Measurements from ENCODE around the gene IL17C.

IL17C gene

DNA sequence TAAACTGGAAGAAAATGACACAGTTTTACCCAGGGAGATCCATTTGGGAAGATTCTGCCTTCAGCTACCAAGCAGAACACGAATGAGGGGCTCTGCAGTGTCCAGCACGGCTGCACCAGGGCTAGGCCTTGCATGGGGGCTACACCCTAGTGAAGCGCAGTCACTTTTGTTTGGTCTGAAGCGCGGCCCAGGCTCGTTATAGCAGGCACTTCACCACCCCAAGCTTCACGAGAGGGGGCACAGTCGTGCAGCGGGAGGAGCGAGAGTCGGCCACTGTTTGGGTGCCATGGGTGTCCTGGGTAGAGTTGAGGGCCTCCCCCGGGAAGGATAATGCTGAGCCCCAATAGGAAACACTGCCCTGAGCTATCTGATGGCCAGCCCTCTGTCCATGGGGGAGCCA is 21.6 kb upstream of the IL17C start:
- Histone ChIP-seq H4K20me1 (ENCODE audit: control insufficient read depth, insufficient read depth, low read depth, low read length) (no peaks in the 10 kb centered on the region), H3K36me3 (ENCODE audit: control insufficient read depth, low read length) (peaks cover 73% of the 10 kb centered on the region), H3K9me2 (replicated peaks; ENCODE audit: control insufficient read depth, low read length) (no peaks in the 10 kb centered on the region), H3K79me2 (ENCODE audit: control insufficient read depth, low read length) (peaks cover 74% of the 10 kb centered on the region), H3K4me3 (ENCODE audit: low read length) (no peak overlapping the region), H3F3A (ENCODE audit: control insufficient read depth, insufficient read depth) (no peaks in the 10 kb centered on the region), H3K4me2 (ENCODE audit: low read length) (no peak overlapping the region), H3K9me3 (ENCODE audit: control insufficient read depth, insufficient read depth, low read length) (no peaks in the 10 kb centered on the region), H3K27ac (ENCODE audit: low read depth, low read length) (no peak overlapping the region), H3K27me3 (ENCODE audit: control insufficient read depth, low read length) (no peaks in the 10 kb centered on the region), H3K4me1 (ENCODE audit: control insufficient read depth, low read length) (no peaks in the 10 kb centered on the region)
- TF ChIP-seq CTCF (IDR thresholded peaks at IDR 0.05; ENCODE audit: low read depth, low read length, poor library complexity, severe bottlenecking): no peak
- no peak for TF ChIP-seq EZH2phosphoT487 (IDR thresholded peaks at IDR 0.05; ENCODE audit: borderline replicate concordance, low read length)

DNA sequence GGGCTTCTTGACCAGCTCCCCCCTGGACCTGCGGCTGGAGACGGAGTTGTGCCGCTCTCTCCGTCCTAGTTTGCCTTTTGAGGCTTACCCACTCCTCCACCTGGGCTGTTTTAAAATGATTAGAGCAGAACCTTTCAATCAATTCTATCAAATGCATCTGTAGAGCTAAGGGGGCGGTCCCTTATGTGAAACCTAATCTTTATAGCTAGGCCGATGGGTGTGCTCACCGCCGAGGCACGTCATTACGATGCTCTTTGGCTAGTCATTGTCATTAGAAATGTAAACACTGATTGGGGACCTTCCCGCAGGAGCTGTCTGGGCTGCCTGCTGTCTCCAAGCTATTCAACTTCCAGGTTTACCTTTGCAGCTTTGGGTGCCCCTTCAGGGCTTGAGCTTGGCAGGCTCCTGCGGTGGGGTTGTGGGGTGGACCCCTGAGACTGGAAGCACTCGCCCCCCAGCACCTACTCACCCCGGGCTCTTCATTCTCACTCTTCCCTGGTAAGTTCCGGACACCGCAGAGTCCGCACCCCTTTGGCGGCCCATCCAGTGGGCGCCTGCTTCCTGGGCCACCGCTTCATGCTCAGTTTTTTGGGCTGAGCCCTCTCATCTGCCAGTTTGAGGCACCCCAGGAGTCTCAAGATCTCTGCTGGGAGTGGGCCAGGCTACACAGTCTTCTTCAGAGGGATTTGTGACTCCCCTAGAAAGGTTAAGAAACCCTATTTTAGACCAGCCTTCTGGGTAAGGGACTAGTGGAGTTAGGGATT is 20.9 kb upstream of the IL17C start:
- H3K4me1 ChIP-seq (ENCODE audit: control insufficient read depth, low read length): no peaks in the 10 kb centered on the region

DNA sequence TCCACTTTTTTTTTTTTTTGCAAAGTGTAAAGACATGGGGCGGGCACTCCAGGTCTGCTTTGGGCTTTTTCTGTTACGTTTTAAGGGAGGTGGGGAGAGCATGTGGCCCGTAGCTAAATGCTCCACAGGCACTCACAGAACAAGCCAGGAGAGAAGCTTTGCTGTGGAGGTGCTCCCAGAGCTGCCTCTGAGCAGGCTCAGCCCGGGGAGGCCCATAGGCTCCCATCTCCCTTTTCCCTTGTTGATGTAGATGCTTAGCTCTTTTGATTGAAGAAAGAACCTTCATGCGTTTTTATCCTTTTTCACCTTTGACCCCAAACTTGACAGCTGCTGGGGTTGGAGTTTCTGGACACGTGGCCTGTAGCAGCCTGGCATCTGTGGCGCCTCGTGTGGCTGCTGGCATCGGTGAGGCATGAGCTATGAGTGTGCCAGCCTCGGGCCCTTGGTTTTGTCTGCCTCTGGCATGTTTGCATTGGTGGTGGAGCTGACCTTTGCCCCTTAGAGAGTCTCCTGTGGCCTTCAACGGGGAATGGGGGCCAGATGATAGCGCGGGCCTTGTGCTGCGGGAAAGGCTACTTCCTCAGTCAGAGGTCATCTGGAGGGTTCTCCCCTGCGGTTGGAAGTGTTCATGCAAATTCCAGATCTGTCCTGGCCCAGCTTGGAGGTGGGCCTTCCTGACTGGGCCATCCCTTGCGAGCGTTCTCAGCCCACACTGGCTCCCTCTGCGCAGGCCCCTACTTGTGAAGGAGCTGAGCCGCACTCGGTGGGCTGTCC is 20.0 kb upstream of the IL17C start:
- Histone ChIP-seq H3K27ac (ENCODE audit: low read depth, low read length) (no peak overlapping the region), H4K20me1 (ENCODE audit: control insufficient read depth, insufficient read depth, low read depth, low read length) (no peaks in the 10 kb centered on the region), H3K9me2 (replicated peaks; ENCODE audit: control insufficient read depth, low read length) (no peaks in the 10 kb centered on the region), H3K4me1 (ENCODE audit: control insufficient read depth, low read length) (no peaks in the 10 kb centered on the region), H3K27me3 (ENCODE audit: control insufficient read depth, low read length) (no peaks in the 10 kb centered on the region), H3K4me3 (ENCODE audit: low read length) (no peak overlapping the region), H3K9me3 (ENCODE audit: control insufficient read depth, insufficient read depth, low read length) (no peaks in the 10 kb centered on the region), H3K36me3 (ENCODE audit: control insufficient read depth, low read length) (peaks cover 79% of the 10 kb centered on the region), H3F3A (ENCODE audit: control insufficient read depth, insufficient read depth) (no peaks in the 10 kb centered on the region), H3K79me2 (ENCODE audit: control insufficient read depth, low read length) (peaks cover 68% of the 10 kb centered on the region), H3K4me2 (ENCODE audit: low read length) (no peak overlapping the region)
- no peak for TF ChIP-seq EZH2phosphoT487 (IDR thresholded peaks at IDR 0.05; ENCODE audit: borderline replicate concordance, low read length)
- TF ChIP-seq CTCF (IDR thresholded peaks at IDR 0.05; ENCODE audit: low read depth, low read length, poor library complexity, severe bottlenecking): no peak

More for the DNA sequence above, 20.9 kb upstream of the IL17C start:
- no peak overlapping the region for H3K4me3 ChIP-seq (ENCODE audit: low read length)
- H3K9me3 ChIP-seq (ENCODE audit: control insufficient read depth, insufficient read depth, low read length): no peaks in the 10 kb centered on the region
- no peak overlapping the region for H3K27ac ChIP-seq (ENCODE audit: low read depth, low read length)
- H3K4me2 ChIP-seq (ENCODE audit: low read length): no peak overlapping the region
- H3K36me3 ChIP-seq (ENCODE audit: control insufficient read depth, low read length): peaks cover 76% of the 10 kb centered on the region
- peaks cover 74% of the 10 kb centered on the region for H3K79me2 ChIP-seq (ENCODE audit: control insufficient read depth, low read length)
- no peaks in the 10 kb centered on the region for H4K20me1 ChIP-seq (ENCODE audit: control insufficient read depth, insufficient read depth, low read depth, low read length)
- no peak for TF ChIP-seq CTCF (IDR thresholded peaks at IDR 0.05; ENCODE audit: low read depth, low read length, poor library complexity, severe bottlenecking)
- TF ChIP-seq EZH2phosphoT487 (IDR thresholded peaks at IDR 0.05; ENCODE audit: borderline replicate concordance, low read length): no peak
- H3F3A ChIP-seq (ENCODE audit: control insufficient read depth, insufficient read depth): no peaks in the 10 kb centered on the region
- H3K27me3 ChIP-seq (ENCODE audit: control insufficient read depth, low read length): no peaks in the 10 kb centered on the region
- no peaks in the 10 kb centered on the region for H3K9me2 ChIP-seq (replicated peaks; ENCODE audit: control insufficient read depth, low read length)

Data from DOHH2 (cell line).